Measurements from ENCODE around the gene RYR3.

GRCh38 chr15:33679061-33679460 is 368.3 kb downstream of the RYR3 start:
- TF ChIP-seq, protein P1, sequence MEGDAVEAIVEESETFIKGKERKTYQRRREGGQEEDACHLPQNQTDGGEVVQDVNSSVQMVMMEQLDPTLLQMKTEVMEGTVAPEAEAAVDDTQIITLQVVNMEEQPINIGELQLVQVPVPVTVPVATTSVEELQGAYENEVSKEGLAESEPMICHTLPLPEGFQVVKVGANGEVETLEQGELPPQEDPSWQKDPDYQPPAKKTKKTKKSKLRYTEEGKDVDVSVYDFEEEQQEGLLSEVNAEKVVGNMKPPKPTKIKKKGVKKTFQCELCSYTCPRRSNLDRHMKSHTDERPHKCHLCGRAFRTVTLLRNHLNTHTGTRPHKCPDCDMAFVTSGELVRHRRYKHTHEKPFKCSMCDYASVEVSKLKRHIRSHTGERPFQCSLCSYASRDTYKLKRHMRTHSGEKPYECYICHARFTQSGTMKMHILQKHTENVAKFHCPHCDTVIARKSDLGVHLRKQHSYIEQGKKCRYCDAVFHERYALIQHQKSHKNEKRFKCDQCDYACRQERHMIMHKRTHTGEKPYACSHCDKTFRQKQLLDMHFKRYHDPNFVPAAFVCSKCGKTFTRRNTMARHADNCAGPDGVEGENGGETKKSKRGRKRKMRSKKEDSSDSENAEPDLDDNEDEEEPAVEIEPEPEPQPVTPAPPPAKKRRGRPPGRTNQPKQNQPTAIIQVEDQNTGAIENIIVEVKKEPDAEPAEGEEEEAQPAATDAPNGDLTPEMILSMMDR (IDR thresholded peaks at IDR 0.05; ENCODE audit: insufficient read depth, low read length, poor library complexity, severe bottlenecking) = no peak
- TF ChIP-seq EZH2phosphoT487 (conservative IDR thresholded peaks at IDR 0.05; ENCODE audit: low read length) = no peak

Data from SU-DHL-6 (cell line).